Left lung (tissue), 10 donors: ENCODE results near the gene ZNF581. TPM values are rescaled to one million over a fixed set of nuclear protein-coding genes. Genes with fewer than 3 reads are reported as not detected.
A peak's percentile ranks its signal among the peaks of the same experiment; 100 is the strongest.

Experiments used
- ATAC-seq: fragments of 200-7000 bp; cut with Tn5 transposase; one replicate; pipeline ENCODE4 v1.9.1; 2020; ENCODE audit warnings: moderate library complexity
- DNase-seq, 4 donors: peaks; one replicate each; pipeline ENCODE4 v3.0.0-alpha.2; 2013 to 2020
- H3K27ac ChIP-seq, 2 donors: fragments of 200-600 bp; sonication (generic) in 1 of 2; one replicate each; pipeline versions ENCODE4 v1.5.0 to v1.8.0; 2020 to 2021
- H3K27me3 ChIP-seq, 2 donors: fragments of 200-600 bp; sonication (generic) in 1 of 2; one replicate each; pipeline versions ENCODE4 v1.5.0 to v1.8.0; 2020 to 2021
- H3K36me3 ChIP-seq, 2 donors: fragments of 200-600 bp; sonication (generic) in 1 of 2; one replicate each; pipeline versions ENCODE4 v1.5.0 to v1.8.0; 2020 to 2021
- H3K4me1 ChIP-seq, 2 donors: fragments of 200-600 bp; one replicate each; pipeline ENCODE4 v1.8.0; 2021
- H3K4me3 ChIP-seq, 2 donors: fragments of 200-600 bp; sonication (generic) in 1 of 2; one replicate each; pipeline versions ENCODE4 v1.5.0 to v1.8.0; 2020 to 2021; ENCODE audit warnings: mild to moderate bottlenecking in 1 of 2
- H3K9me3 ChIP-seq, 2 donors: fragments of 200-600 bp; sonication (generic) in 1 of 2; one replicate each; pipeline versions ENCODE4 v1.5.0 to v1.8.0; 2020 to 2021
- CTCF ChIP-seq, 2 donors: fragments of 200-600 bp; sonication (generic) in 1 of 2; IDR thresholded peaks; one replicate each; pipeline versions ENCODE4 v1.5.0 to v1.8.0; 2021; ENCODE audit warnings: antibody characterized with exemption in 2 of 2
- intact Hi-C, 2 donors: fragments of 100-400 bp; cut with DNase I; formaldehyde crosslinking; loops; one replicate each; pipeline versions ENCODE4 v1.11.2 to v1.14.2; 2022
- polyA plus RNA-seq, 6 donors: library from polyadenylated mRNA; unstranded; fragments of 120-200 nt; gene quantifications; one replicate each; pipeline ENCODE4 v1.2.1, GENCODE V29; 2013; ENCODE audit not compliant: insufficient read length in 6 of 6
- total RNA-seq, 2 donors: library from RNA; stranded (reverse); fragmentation: NEBNext Ultra II Directional; extraction: Animal tissue kit (Norgen Biotek cat#: 25700); gene quantifications; one replicate each; pipeline ENCODE4 v1.2.1, GENCODE V29; 2021
- donor health status: DM: no; HTN: yes; CAD: no.
- donor health status: DM: no; HTN: no; CAD: no.

ZNF581 gene
- total and polyA plus RNA-seq, 8 donors, result 14.5 to 32.3 (median 27.2) TPM

- ATAC-seq, result peak; percentile 47
- peak; percentile 37 for TF ChIP-seq CTCF (IDR thresholded peaks at IDR 0.05)
- intact Hi-C loops, result no loop called here
- peak in 3 of 4 donors; percentile 77 to 91 (median 77) for DNase-seq
- Histone ChIP-seq H3K4me1 (peaks cover 17 to 84% of the 10 kb centered on the region in 2 donors), H3K27me3 (peaks cover 0 to 13% of the 10 kb centered on the region in 2 donors), H3K4me3 (peak overlapping the region; percentile 74 to 81), H3K36me3 (peaks cover 0 to 5% of the 10 kb centered on the region in 2 donors), H3K27ac (peak overlapping the region; percentile 85 to 92), H3K9me3 (no peaks in the 10 kb centered on the region)
Observed at GRCh38 chr19:55640043-55640576, 3.3 kb upstream of the ZNF581 start.

- intact Hi-C loops, result no loop called here
- ATAC-seq, result peak; percentile 71
- Histone ChIP-seq H3K27me3 (peaks cover 0 to 13% of the 10 kb centered on the region in 2 donors), H3K36me3 (peaks cover 0 to 12% of the 10 kb centered on the region in 2 donors), H3K9me3 (no peaks in the 10 kb centered on the region), H3K4me3 (peak within 1 kb of the TSS; percentile 74 to 81), H3K4me1 (peaks cover 14 to 81% of the 10 kb centered on the region in 2 donors), H3K27ac (peak within 1 kb of the TSS; percentile 85 to 92)
- peak; percentile 61 to 92 (median 75) for DNase-seq
- TF ChIP-seq CTCF (IDR thresholded peaks at IDR 0.05), result no peak
Observed at GRCh38 chr19:55640577-55641425, 2.6 kb upstream of the ZNF581 start, which contains the start of gene ZNF580. ZNF580 (plus strand) TSS chr19:55641002; CDS start chr19:55642509, 1,507 bp downstream.

GRCh38 chr19:55641426-55642152 is 1.9 kb upstream of the ZNF581 start:
- ATAC-seq, result peak; percentile 0
- Histone ChIP-seq H3K27ac (peak overlapping the region; percentile 85 to 92), H3K27me3 (peaks cover 0 to 13% of the 10 kb centered on the region in 2 donors), H3K4me1 (peaks cover 9 to 74% of the 10 kb centered on the region in 2 donors), H3K4me3 (peak overlapping the region; percentile 74 to 81), H3K36me3 (peaks cover 0 to 12% of the 10 kb centered on the region in 2 donors), H3K9me3 (no peaks in the 10 kb centered on the region)
- intact Hi-C loops, result no loop called here
- TF ChIP-seq CTCF (IDR thresholded peaks at IDR 0.05), result no peak
- peak in 1 of 4 donors; percentile 21 for DNase-seq

- peak overlapping the region; percentile 85 to 92 for H3K27ac ChIP-seq
- peak overlapping the region; percentile 74 to 81 for H3K4me3 ChIP-seq
- DNase-seq (peak in 1 of 4 donors; percentile 81), ATAC-seq (peak; percentile 2)
- intact Hi-C loops, result no loop called here
- TF ChIP-seq CTCF (IDR thresholded peaks at IDR 0.05), result no peak
- H3K9me3 ChIP-seq, result no peaks in the 10 kb centered on the region
- H3K36me3 ChIP-seq, result peaks cover 0 to 12% of the 10 kb centered on the region in 2 donors
- peaks cover 13 to 74% of the 10 kb centered on the region in 2 donors for H3K4me1 ChIP-seq
- peaks cover 0 to 13% of the 10 kb centered on the region in 2 donors for H3K27me3 ChIP-seq
Observed at GRCh38 chr19:55642153-55643002, 1.1 kb upstream of the ZNF581 start.
